ENCODE data around the gene ZRANB1.
"Not testable (repeated sequence)": the region's sequence is repeated elsewhere in the genome, so short reads cannot be mapped to it uniquely, and the experiment has no call there.

Gene ZRANB1

DNA sequence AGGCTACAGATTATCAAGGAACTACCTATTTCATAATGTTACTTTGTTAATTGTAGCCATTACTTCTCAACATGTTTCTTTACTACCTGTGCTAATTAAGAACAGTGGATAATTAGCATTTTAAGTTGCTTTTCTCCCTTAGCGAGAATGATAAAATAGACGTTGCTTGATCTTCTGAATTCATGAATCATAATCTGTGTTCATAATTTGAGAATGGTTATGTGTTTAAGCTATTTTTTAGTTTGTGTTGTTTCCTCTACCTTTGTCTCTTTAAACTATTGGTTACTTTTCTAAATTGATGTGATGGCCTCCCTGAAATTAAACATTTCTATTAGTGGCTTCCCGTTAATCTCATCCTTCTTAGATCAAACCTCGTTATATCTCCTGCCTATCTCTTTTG, at the start of gene ZRANB1:
ZRANB1 (plus strand) TSS at position 301 of the 400 bp plus-strand sequence. CDS start 371 bp downstream, outside the sequence.
- no peak for DNase-seq

DNA sequence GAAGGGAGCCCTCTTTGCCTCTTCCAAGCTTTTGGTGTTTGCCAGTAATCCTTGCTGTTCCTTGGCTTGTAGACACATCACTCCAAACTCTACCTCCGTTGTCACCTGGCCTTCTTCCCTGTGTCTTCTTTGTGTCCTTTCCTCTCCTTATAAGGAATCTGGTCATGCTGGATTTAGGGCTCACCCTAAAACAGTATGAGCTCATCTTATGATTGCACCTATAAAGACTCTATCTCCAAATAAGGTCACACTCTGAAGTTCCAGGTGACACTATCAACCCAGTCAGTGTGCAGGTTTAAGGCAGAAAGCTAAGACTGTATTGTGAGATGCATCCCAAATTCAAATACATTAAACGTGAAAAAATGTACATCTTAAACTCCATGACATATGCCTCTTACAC, 49.0 kb upstream of the ZRANB1 start:
- no peak for DNase-seq

DNA sequence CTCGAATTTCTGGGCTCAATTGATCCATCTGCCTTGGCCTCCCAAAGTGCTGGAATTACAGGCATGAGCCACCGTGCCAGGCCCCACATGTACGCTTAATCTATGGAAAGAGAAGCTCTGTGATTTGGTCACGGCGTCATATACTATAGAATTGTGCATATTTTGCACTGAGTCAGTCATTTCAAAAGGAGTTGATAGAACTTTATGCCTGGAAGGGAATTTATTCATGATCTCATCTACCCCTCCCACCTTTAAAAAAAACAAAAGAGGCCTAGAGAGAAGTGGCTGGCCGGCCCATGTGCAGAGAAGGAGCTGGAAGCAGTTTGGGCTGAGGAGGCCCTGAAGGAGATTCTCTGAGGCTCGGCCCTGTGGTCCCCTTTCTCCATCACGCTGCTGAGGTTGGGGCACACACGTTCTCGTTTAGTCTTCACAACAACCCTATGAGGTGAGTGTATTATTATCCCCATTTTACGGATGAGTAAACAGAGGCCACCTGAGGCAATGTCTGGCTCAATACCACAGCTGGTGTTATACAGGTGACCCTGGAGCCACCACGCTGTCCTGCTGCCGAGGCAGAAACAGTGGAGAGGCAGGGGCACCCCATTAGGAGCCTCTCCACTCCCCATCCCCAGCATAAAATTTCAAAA, 47.2 kb upstream of the ZRANB1 start:
- no peak for DNase-seq

DNA sequence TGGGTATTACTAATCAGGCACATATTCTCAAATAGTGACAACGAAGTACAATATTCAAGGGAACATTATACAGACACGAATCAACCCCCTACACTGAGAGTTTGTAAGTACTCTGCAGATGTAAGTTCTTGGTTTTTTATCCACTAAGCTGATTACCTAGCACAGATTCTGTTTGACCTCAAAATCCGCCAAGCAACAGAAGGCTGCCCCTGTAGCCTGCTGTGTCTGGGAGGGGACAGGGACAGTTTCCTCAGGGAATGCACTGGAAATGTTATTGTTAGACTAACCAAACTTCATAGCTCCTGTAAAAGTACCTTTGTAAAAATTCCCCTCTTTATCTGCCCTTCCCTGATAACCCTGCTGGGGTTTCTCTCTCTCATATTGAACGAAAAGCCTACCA, 45.2 kb upstream of the ZRANB1 start:
- no peak for DNase-seq

DNA sequence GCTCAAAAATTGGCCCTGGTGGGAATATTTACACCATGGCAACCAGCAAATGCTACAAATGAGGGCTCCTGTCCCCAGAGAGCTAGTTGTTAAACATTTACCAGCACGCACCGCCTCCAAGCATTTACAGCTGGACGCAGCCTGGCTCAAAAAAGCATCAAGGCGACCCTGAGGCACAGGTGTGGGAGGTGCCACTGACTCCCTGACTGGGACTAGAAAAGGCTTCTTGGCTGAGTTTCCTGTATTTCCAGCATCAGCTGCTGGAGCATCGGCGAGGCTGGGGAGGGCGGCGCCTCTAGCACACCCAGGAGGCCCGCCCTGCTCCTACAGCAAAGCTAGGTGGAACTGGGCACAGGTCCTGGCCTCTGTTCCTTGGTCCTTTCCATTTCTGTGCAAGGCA, 43.5 kb upstream of the ZRANB1 start:
- DNase-seq, result peak; percentile 0 to 54

DNA sequence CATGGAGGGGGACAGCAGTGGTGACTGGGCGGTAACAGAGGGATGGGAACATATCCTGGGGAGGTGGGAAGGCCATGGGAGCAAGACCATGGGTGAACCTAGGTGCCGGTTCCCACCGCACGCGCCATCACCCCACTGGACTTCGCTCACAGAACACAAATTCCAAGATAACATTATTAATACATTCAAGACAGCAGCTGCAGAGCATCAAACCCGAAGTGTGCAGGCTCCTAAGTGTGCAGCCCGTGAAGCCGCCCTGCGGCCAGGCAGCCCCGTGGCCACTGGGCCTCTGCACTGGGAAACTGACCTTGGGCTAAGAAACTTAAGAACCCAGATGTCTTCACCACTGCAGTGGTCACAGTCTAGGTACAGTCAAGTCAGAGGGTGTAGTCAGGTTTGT, 42.8 kb upstream of the ZRANB1 start:
- no peak for DNase-seq

DNA sequence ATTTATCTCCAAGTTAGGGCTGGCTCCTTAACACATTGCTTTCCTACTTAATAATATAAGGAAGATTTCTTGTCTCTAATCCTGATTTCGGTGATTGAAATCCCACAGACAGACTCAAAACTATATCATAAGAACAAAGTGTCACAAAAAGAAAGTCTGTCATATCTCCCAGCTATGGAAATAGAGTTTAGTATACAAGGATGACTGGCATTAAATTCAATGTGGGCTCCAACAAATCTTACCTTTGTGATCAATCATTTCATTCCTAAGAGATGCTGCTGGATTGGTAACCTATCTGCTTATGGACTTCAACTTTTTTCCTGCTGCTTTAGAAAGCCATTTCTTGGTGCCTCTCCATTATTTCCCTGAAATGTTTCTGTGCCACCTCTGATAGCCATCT, 39.5 kb upstream of the ZRANB1 start:
- DNase-seq, result no peak

DNA sequence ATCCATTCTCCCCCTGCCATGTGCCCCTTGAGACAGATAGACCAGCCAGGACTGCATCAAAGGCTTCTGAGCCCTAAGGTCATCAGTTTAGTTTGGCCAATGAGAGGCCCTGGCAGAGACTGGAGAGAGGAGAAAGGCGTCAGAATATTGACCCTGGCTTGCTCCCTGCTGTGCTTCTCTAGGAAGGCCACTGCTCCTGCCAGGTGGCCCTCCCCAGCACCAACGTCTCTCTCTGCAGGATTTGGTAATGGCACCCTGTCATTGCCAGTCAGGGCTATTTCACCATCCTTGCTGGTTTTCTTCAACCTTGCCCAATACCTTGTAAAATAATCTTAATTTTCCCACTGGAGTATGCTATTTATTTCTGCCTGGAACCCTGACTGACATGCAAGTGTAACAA, 38.8 kb upstream of the ZRANB1 start:
- DNase-seq, result no peak

DNA sequence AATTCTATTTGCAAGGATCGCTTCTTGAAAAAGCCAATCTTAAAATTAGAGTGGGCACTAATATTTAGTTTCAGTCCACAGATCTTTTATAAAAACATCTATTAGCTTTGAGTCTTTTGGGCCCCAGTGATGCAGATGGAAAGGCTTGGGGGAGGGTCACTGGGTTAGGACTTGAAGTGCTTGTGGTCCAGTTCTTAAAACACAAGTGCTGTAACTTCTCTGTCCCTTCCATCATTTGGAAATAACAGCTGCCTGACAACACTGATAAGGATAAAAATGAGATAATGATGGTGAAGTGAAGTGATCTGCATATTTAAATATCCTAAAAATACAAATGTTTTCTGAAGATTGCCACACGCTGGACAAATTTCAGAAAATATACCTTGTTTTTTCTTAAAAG, 37.1 kb upstream of the ZRANB1 start:
- no peak for DNase-seq

DNA sequence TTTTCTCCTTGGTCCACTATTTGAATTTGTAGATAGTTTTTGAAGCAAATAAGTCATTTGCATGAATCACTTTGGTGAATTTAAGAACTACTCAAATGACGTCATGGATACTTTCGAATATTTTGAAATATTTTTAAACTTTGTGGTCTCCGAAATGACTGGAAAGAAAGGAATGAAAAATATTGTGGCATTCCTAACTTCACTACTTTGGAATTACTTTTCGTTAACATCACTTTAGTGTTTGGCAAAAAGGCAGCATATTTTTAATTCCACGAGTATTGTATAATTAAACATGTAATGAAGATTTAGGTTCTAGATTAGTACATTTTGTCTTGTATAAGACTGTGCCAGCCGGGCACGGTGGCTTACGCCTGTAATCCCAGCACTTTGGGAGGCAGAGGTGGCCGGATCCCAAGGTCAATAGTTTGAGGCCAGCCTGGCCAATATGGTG, 35.3 kb upstream of the ZRANB1 start:
- no peak for DNase-seq

DNA sequence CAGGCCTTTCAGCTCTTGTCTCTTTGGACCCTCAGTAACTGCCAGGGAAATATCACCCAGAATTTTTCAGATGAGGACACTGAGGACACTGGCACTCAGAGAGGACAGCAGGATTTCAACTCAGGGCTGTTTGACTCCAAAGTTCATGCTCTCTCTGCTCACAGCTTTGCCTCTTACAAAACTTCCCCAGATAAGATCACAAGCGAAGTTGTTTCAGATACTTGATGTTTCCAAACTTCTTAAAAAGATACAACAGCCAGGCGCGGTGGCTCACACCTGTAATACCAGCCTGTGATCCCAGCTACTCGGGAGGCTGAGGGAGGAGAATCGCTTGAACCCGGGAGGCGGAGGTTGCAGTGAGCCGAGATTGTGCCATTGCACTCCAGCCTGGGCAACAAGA, 32.4 kb upstream of the ZRANB1 start:
- DNase-seq, result no peak

DNA sequence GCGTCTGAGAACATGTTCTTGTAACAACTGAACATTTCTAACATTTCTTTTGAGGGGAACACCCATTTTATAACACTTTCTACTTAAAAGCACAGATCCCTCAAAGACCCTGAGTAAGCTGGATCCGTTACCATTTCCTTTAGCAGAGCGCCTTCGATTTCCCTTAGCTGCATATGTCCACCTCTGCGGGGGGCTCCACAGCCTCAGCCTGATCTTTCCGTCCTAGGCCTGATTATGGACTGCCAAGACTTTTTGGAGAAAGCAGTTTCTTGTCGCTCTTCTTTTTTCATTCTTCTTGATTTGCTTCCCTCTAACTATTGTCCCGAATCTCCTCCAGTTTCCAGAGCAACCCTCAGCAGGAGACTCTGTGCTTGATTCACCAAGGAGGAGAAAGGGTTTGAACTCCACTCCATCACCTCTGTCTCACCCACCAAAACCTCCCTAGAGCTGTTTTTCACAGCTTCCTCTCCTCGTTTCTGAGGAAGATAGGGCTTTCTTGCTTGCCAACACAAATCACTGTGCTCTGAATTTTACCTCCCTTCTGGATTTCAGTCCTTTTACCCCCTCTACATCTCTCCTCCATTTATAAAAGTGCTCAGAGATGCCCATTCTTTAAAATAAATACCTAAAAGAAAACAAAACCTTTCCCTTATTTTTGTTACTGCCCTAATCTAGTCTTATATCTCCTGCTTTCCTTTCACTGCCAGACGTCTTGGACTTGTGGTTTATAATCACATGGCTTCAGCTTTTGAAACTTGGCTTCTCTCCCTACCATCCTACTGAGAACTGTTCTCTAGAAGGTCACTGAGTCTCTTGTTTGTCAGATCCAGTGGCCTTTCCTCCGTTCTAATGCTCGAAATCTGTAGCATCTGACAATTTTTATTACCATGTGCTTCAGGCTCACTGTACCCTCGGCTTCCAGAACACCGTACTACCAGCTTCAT, 30.5 kb upstream of the ZRANB1 start:
- no peak for DNase-seq

DNA sequence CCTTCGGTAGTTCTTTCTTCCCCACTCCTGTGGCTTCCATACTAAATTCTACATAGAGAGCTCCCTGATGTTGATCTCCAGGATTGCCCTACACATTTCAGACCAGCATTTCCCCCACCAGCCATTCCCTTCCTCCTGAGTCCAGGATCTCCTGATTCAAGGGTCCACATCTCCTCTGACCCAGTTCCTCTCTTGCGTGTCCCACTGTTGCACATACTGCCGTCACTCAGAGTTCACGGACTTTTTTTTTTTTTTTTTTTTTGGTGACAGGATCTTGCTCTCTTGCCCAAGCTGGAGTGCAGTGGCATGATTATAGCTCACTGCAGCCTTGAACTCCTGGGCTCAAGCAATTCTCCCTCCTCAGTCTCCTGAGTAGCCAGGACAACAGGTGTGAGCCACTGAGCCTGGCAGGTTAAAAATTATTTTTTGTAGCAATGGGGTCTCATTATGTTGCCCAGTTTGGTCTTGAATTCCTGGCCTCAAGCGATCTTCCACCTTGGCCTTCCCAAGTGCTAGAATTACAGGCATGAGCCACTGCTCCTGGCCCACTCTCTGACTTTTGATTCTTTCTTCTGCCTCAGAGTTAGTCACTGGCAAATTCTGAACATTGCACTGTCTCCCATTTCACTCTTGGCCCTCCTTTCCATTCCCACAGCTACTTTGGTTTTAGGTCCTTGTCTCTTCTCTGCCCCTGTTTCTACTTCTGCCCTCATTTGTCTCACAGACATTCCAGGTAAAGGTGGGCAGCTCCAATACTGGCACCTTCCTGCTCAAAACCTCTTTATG, 29.6 kb upstream of the ZRANB1 start:
- DNase-seq, result no peak

DNA sequence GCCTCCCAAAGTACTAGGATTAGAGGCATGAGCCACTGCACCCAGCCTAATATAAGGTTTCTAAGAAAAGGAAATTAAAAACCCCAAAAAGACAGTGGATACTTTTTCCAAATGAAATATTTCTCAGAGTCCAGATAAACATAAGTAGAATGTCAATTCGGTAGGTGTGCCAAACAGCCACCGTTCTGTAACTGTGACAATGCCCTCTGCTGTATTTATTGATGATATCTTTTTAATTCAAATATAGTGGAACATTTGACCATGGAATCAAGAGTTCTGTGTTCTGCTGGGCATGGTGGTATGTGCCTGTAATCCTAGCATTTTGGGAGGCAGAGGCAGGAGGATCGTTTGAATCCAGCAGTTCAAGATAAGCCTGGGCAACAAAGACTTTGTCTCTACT, 28.8 kb upstream of the ZRANB1 start:
- no peak for DNase-seq

DNA sequence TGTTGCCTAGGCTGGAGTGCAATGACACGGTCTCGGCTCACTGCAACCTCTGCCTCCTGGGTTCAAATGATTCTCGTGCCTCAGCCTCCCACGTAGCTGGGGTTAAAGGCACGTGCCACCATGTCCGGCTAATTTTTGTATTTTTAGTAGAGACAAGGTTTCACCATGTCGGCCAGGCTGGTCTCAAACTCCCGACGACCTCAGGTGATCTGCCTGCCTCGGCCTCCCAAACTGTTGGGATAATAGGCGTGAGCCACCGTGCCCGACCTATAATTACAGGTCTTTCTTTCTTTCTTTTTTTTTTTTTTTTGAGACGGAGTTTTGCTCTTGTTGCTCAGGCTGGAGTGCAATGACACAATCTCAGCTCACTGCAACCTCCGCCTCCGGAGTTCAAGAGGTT, 27.5 kb upstream of the ZRANB1 start:
- DNase-seq, result not testable (repeated sequence)

DNA sequence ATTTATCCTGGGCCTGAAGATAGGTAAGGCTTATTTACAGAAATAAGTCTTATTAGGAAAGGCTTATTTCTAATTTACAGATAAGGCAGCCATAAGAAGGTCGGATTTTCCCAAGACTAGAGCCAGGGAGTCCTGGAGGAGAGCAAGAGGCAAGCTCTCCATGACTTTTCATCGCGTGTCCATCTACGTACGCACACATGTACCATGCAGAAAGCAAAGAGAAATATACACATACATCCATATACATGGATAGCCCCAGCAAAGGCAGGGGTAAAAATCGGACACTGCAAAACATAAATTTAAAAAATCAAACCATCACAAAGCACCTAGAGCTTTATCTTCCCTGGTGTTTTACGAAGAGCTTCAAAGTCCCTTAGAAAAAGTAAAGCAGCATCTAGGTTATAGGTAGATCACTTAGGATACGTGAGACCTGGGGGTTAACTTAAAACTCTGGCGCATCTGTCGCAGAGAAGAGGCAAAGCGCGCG, 25.8 kb upstream of the ZRANB1 start:
- DNase-seq, result peak in 1 of 2 experiments; percentile 39

DNA sequence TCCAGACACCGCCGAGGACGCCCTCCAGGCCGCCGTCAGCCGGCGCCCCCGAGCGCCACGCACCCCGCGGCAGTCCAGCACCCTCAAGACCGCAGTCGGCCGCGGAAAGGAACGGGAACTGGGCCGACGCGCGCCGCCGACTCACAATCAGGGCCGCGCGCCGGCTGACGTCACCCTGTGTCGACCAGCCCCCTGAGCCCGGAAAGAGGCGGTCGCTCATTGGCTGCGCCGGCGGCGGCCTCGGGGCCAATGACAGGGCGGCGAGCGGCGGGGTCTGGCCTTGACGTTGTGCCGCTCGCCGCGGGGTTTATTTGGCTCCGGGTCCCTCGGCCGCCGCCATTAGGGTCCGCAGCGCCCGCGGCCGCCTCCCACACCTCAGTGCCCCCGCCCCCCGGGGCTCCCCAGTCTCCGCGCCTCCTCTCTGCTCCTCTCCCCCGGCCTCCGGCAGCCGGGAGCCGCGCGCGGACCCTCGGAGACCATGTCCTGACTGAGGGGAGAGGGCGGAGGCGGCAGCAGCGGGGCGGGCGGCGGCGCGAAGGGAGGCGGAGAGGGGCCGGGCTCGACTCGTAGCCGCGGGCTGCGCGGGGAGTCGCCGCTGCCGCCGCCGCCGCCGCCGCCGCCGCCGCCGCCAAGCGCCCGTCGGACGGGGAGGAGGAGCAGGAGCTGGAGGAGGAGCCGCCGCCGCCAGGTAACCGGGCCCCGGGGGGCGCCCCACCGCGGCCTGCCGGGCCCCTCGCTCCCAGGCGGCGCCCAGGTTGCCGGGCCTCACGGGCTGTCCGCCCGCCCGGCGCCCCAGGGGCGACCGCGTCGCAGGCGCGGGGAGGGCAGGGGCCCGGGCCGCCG, 25.1 kb upstream of the ZRANB1 start:
- peak; percentile 73 to 96 for DNase-seq

DNA sequence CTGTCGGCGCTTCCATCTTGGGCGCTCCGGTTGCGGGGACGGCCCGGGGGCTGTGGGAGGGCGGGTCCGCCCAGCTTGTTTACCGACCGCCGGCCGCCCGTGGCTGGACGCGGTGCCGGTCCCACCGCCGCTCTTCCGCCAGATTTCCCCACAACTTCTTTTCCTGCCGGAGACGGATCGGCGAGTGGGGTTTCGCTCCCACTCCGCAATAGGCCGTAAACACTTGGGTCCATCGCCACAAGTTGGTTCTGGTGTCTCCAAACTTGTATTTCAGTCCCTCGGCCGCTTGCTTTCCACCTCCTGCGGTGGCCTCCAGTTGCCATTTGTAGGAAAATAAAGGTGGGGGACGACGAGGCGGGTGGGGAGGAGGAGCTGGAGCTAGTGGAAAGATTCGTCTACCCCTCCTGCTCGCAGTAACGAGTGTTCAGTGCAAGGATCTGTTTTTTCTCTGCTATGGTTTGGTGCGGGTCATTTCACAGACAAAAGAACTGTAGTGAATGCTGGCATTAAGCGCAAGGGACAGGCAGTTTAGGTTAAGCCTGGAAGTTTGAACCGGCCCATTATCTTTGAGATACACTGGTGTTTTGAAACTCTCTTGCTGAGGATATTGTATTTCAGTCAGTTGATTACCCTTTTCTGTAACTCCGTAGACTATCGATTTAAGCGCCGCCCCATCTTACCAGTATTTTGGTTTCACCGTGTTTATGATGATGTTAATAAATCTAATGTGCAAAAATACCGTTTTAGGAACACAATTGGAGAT, 24.3 kb upstream of the ZRANB1 start:
- peak; percentile 27 to 37 for DNase-seq

DNA sequence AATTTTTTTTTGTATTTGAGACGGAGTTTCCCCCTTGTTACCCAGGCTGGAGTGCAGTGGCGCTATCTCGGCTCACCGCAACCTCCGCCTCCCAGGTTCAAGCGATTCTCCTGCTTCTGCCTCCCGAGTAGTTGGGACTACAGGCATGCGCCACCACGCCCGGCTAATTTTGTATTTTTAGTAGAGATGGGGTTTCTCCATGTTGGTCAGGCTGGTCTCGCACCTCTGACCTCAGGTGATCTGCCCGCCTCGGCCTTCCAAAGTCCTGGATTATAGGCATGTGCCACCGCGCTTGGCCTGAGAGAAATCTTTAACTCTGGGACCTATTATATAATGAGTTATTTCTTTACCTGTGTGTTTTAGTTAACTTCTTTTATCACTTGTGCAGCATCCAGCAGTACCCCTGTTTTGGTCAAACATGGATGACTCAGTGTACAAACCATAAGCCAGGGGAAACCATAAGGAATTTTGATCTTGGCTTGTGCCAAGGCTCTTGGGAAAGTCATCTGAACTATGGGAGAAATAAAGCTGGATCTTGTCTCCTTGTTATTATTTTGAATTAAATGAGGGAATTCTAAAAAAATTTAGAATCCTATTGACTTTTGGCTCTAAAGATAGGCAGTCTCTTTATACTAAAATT, 23.6 kb upstream of the ZRANB1 start:
- DNase-seq, result no peak

DNA sequence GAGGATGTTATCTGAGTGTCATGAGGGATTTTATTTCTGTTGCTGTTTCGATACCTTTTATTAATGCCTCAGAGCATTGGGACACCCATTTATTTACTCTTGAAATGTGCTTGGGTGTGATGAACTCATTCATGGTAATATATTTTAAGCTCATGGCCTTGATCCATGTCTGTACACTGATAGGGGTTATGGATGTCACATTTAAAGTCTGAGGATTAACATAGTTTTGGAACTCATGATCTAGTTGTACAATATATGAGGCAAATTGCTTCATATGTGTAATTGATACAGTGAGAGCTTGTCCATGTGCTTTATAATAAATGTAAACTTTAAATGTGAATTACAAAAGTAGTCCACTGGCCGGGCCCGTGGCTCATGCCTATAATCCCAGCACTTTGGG, 23.0 kb upstream of the ZRANB1 start:
- no peak for DNase-seq

DNA sequence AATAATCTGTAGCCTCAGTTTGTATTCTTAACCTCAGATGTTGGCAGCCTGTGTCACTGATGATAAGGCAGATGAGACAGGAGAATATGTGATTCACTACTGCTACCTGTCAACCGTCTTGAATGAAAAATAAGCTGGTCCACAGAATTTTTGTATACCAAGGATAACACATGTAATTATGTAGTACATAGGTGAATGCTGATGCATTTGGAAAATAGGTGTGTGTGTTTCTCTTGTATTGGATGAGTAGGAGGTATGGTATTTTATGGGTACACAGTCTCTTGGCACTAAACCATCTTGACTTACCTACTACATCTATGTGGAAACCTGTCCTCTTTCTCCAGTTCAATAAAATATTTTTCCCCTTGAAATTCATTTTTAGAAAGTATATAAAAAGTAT, 20.7 kb upstream of the ZRANB1 start:
- no peak for DNase-seq
